ENCODE results near the gene BMF.

BMF gene

GRCh38 chr15:40058476-40059140, 50.1 kb downstream of the BMF start:
- TF ChIP-seq CTCF (IDR thresholded peaks at IDR 0.05; ENCODE audit: control insufficient read depth, extremely low read depth, insufficient read depth), result no peak
- no peak overlapping the region for H3K4me3 ChIP-seq (ENCODE audit: low read depth, low read length)
- DNase-seq (ENCODE audit: low read depth), result no peak

- peak; percentile 69 for DNase-seq (ENCODE audit: low read depth)
- TF ChIP-seq CTCF (IDR thresholded peaks at IDR 0.05; ENCODE audit: control insufficient read depth, extremely low read depth, insufficient read depth), result no peak
- no peak overlapping the region for H3K4me3 ChIP-seq (ENCODE audit: low read depth, low read length)
Measured at GRCh38 chr15:40055576-40056293, 52.9 kb downstream of the BMF start.

- 0 out of 2 replicates have a peak, but pooled peaks have one; percentile 10 for TF ChIP-seq CTCF (IDR thresholded peaks at IDR 0.05; ENCODE audit: control insufficient read depth, extremely low read depth, insufficient read depth)
- no peak overlapping the region for H3K4me3 ChIP-seq (ENCODE audit: low read depth, low read length)
- DNase-seq (ENCODE audit: low read depth), result peak; percentile 88
Measured at GRCh38 chr15:40054855-40055575, 53.7 kb downstream of the BMF start.

GRCh38 chr15:40054605-40054854, 54.1 kb downstream of the BMF start:
- no peak overlapping the region for H3K4me3 ChIP-seq (ENCODE audit: low read depth, low read length)
- DNase-seq (ENCODE audit: low read depth), result no peak
- no peak for TF ChIP-seq CTCF (IDR thresholded peaks at IDR 0.05; ENCODE audit: control insufficient read depth, extremely low read depth, insufficient read depth)

GRCh38 chr15:40053831-40054604, 54.7 kb downstream of the BMF start:
- TF ChIP-seq CTCF (IDR thresholded peaks at IDR 0.05; ENCODE audit: control insufficient read depth, extremely low read depth, insufficient read depth), result no peak
- H3K4me3 ChIP-seq (ENCODE audit: low read depth, low read length), result no peak overlapping the region
- no peak for DNase-seq (ENCODE audit: low read depth)

GRCh38 chr15:40053079-40053830, 55.4 kb downstream of the BMF start:
- no peak for TF ChIP-seq CTCF (IDR thresholded peaks at IDR 0.05; ENCODE audit: control insufficient read depth, extremely low read depth, insufficient read depth)
- no peak for DNase-seq (ENCODE audit: low read depth)
- no peak overlapping the region for H3K4me3 ChIP-seq (ENCODE audit: low read depth, low read length)
